GM18498 (cell line): ENCODE results near the gene CHCHD6.

Source experiments
- ATAC-seq: cut with Tn5 transposase; IDR thresholded peaks from one replicate; pipeline ENCODE4 v1.9.1; 2021; ENCODE audit warnings: mild to moderate bottlenecking, moderate library complexity; ENCODE audit not compliant: unreplicated experiment

Gene CHCHD6

GRCh38 chr3:126668450-126669401 lies 35.3 kb upstream of the CHCHD6 start:
- ATAC-seq = no peak

- ATAC-seq = no peak
Measured at GRCh38 chr3:126671521-126671920, 32.5 kb upstream of the CHCHD6 start.

- no peak for ATAC-seq
Measured at GRCh38 chr3:126672340-126672739, 31.7 kb upstream of the CHCHD6 start.

GRCh38 chr3:126672741-126673140 lies 31.3 kb upstream of the CHCHD6 start:
- ATAC-seq = no peak

GRCh38 chr3:126676919-126677705 lies 26.9 kb upstream of the CHCHD6 start:
- ATAC-seq = no peak

GRCh38 chr3:126677862-126678503 lies 26.1 kb upstream of the CHCHD6 start:
- no peak for ATAC-seq

- no peak for ATAC-seq
Measured at GRCh38 chr3:126678693-126679317, 25.2 kb upstream of the CHCHD6 start.

DNA sequence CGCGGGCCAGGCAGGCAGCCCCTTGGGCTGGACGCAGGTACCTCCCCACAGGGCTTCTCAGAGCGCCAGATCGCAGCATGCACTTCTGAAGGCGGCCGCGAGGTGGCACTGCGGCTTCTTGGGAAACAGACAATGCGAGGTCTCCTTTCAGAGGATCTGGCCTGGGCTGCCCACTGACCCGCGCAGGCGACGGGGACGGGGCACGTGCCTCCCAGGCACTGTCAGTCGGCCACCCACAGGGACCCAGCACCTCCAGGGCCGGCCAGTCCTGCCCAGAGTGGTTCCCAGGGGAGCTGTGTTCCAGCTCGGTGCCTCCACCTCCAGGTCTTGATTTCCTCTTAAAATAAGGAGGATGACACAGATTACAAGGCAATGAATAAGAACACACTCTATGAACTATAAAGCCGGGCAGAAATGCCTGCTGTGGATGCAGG lies 24.7 kb upstream of the CHCHD6 start:
- no peak for ATAC-seq

DNA sequence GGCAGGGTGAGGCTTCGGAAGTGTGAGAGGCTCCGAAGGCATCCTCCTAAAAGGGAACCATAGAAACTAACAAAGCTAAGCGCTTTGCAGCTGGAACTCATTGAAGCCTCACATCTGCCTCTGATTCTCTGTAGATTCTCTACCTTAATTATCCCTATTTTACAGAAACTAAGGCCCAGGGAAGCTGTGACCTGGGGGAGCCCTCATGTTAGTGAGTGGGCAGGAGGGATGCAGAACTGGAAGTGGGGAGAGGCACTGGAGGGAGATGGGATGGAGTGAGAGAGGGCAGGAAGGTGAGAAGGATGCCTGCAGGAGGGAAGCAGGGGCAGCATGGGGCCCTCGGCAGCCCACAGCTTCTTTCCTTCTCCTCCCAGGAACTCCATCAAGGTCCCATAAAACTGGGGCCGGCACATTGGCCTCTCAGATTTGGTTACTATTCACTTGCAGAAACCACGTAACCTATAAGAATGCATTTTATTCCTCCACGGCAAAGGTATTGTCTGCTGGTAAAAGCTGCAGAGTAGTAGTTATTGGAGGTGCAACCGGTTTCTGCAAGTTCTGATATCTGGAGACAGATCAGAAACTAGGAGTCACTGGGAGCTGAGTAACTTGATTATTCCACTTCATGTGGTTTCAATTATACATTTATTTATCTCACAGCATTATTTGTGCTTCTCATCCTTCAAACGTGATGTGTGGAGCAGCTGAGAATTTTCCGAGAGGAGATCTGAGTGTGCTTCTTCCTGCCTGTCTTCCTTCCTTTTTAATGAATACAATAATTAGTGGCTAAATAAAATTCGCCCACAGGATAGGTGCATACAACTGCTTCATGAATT lies 24.0 kb upstream of the CHCHD6 start:
- no peak for ATAC-seq

GRCh38 chr3:126680667-126681055 lies 23.4 kb upstream of the CHCHD6 start:
- ATAC-seq = no peak

GRCh38 chr3:126682009-126682408 lies 22.0 kb upstream of the CHCHD6 start:
- no peak for ATAC-seq

DNA sequence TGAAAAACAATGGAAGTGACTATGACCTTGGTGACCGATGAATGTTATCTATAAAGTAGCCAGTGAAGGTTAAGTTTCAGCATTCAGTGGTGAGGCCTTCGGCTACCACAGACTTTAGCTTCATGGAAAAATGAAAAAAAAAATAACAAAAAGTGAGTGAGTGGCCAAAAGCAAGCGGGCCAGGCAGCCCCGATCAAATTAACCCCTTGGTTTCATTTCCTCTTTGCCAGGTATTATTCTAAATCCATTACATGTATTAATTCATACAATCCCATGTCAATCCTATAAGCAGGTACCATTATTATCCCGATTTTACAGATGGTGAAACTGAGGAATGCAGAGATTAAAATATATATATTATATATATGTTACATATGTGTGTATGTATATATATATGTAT lies 21.0 kb upstream of the CHCHD6 start:
- no peak for ATAC-seq

GRCh38 chr3:126684218-126684751 lies 19.8 kb upstream of the CHCHD6 start:
- no peak for ATAC-seq

GRCh38 chr3:126685021-126685420 lies 19.0 kb upstream of the CHCHD6 start:
- ATAC-seq = no peak

DNA sequence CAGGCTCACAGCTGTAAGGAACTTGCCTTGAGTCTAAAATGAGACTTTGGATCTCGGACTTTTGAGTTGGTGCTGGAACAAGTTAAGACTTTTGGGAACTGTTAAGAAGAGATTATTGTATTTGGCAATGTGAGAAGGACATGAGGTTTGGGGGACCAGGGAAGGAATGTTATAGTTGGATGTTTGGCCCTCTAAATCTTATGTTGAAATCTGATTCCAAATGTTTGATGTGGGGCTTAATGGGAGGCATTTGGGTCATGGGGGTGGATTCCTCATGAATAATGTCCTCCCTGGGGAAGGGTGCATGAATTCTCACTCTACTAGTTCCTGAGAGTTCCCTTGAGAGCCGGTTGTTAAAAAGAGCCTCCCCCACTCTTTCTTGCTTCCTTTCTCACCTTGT lies 18.5 kb upstream of the CHCHD6 start:
- ATAC-seq = no peak

- no peak for ATAC-seq
Measured at GRCh38 chr3:126691765-126692164, 12.3 kb upstream of the CHCHD6 start.

DNA sequence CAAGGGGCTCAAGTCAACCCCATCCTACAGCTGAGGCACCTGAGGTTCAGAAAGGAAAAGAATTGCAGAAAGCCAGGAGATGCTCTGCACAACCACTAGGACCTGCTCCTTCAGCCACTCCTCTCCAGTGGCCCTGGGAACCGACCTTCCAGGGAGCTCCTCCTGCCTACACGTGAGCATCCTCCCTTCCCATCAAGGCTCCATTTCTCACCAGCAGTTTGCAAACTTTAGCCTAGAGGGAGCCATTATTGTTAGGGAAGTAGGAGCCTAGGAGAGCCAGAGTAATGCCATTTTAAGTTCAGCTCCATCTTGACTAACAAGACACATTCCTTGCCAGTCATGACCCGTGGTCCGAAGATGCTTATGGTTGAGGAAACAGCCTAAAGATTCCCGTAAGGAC lies 11.2 kb upstream of the CHCHD6 start:
- ATAC-seq = no peak

GRCh38 chr3:126693921-126694320 lies 10.1 kb upstream of the CHCHD6 start:
- no peak for ATAC-seq

DNA sequence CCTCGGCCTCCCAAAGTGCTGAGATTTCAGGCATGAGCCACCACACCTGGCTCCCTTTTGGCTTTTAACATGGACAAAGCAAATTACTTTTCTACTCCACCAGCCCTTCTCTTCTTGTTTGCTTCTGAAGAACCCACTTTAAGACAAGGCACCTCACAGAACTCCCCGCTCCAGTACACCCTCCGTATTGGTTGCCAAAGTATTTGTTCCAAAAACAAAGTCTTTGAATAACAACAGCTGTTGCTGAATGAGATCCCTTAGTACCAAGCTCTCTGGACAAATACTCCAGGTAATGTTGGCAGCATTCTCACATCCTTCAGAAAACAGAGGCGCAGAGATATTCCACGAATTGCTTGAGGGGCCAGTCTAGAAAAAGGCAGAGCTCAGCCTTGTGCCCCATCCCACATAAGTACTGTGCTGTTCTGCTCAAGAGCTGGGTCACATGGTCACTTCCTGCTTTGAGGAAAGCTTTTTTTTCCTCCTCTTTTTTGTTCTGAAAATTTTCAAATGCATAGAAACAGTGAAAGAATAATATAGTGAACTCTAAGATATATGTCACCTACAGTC lies 7.3 kb upstream of the CHCHD6 start:
- ATAC-seq = no peak
